ENCODE results near the gene SNX30.

GRCh38 chr9:112793213-112793810 is 42.8 kb downstream of the SNX30 start:
- TF ChIP-seq CTCF (IDR thresholded peaks at IDR 0.05), result peak; percentile 45 to 76 (median 68)
- no peak for TF ChIP-seq EP300 (IDR thresholded peaks at IDR 0.05)
- TF ChIP-seq POLR2A (IDR thresholded peaks at IDR 0.05), result no peak
- peak in 1 of 4 donors; percentile 16 for TF ChIP-seq POLR2AphosphoS5 (IDR thresholded peaks at IDR 0.05)

All from sigmoid colon (tissue), 4 donors.